Measurements from ENCODE around the gene CDH22.

Gene CDH22

GRCh38 chr20:46260480-46260879 is 47.8 kb downstream of the CDH22 start:
- in situ Hi-C loops (cut with MboI; ENCODE audit: low pct_unique_long_range_greater_than_20kb, low sequenced_read_pairs, unreplicated experiment) = no loop called here
- no peak for DNase-seq (ENCODE audit: low spot score)
- no peak for TF ChIP-seq CTCF (IDR thresholded peaks at IDR 0.05; ENCODE audit: extremely low read depth, insufficient read depth, missing control alignments)

- no peak for DNase-seq (ENCODE audit: low spot score)
- in situ Hi-C loops (cut with MboI; ENCODE audit: low pct_unique_long_range_greater_than_20kb, low sequenced_read_pairs, unreplicated experiment) = no loop called here
- TF ChIP-seq CTCF (IDR thresholded peaks at IDR 0.05; ENCODE audit: extremely low read depth, insufficient read depth, missing control alignments) = no peak
These were observed 48.9 kb downstream of the CDH22 start for GRCh38 chr20:46259260-46259859.

GRCh38 chr20:46257887-46258286 is 50.4 kb downstream of the CDH22 start:
- DNase-seq (ENCODE audit: low spot score) = no peak
- in situ Hi-C loops (cut with MboI; ENCODE audit: low pct_unique_long_range_greater_than_20kb, low sequenced_read_pairs, unreplicated experiment) = no loop called here
- no peak for TF ChIP-seq CTCF (IDR thresholded peaks at IDR 0.05; ENCODE audit: extremely low read depth, insufficient read depth, missing control alignments)

GRCh38 chr20:46256293-46256692 is 52.0 kb downstream of the CDH22 start:
- no peak for DNase-seq (ENCODE audit: low spot score)
- TF ChIP-seq CTCF (IDR thresholded peaks at IDR 0.05; ENCODE audit: extremely low read depth, insufficient read depth, missing control alignments) = no peak
- in situ Hi-C loops (cut with MboI; ENCODE audit: low pct_unique_long_range_greater_than_20kb, low sequenced_read_pairs, unreplicated experiment) = no loop called here

GRCh38 chr20:46255440-46256104 is 52.7 kb downstream of the CDH22 start:
- in situ Hi-C loops (cut with MboI; ENCODE audit: low pct_unique_long_range_greater_than_20kb, low sequenced_read_pairs, unreplicated experiment) = no loop called here
- TF ChIP-seq CTCF (IDR thresholded peaks at IDR 0.05; ENCODE audit: extremely low read depth, insufficient read depth, missing control alignments) = no peak
- DNase-seq (ENCODE audit: low spot score) = no peak

GRCh38 chr20:46253391-46253790 is 54.9 kb downstream of the CDH22 start:
- no peak for DNase-seq (ENCODE audit: low spot score)
- TF ChIP-seq CTCF (IDR thresholded peaks at IDR 0.05; ENCODE audit: extremely low read depth, insufficient read depth, missing control alignments) = no peak
- in situ Hi-C loops (cut with MboI; ENCODE audit: low pct_unique_long_range_greater_than_20kb, low sequenced_read_pairs, unreplicated experiment) = no loop called here

All from GM13977 (cell line).